ENCODE data around the gene RALGPS1. TPM values are rescaled to one million over a fixed set of nuclear protein-coding genes. Genes with fewer than 3 reads are reported as not detected.

The RALGPS1 gene
- total RNA-seq, 1 donor from 2014 or later = 21.7 TPM

DNA sequence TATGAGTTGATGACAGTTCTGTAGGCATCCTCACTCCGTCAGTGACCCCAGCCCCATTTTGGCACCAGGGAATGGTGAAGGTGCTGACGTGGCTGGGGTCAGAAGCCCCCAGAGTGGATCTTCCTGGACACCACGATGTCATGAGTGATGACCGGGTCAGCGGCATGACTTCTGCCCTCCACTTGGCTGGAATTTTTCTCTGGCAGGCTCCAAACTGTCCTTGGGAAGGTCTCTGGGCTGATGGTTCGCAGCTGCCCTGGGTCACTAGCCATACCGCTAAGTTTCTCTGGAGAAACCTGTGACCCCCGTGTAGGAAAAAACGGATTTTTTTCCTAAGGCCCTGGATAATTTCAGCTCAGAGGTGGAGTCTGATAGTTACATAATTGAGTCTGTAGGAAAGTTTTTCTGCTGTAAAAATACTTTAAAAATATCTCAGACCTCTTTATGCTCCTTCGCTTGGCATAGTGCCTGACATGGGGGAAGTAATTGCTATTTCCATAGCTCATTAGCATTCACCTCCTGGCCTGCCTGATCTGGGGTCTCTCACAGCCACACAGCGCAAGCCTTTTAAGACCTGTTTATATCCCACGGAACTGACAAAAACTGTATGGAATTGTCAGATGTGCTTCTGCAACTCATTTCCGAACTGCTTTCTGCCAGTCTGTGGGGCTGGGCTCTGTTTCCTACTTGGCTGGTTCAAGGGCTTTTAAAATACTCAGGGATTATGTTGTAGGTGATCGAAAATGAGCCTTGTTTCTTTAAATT lies 138.7 kb downstream of the RALGPS1 start:
- Mint-ChIP-seq H3K27ac (no peak overlapping the region), H3K9me3 (no peaks in the 10 kb centered on the region), H3K4me3 (no peak overlapping the region), H3K27me3 (no peaks in the 10 kb centered on the region), H3K36me3 (ENCODE audit: low read depth) (peaks cover 37% of the 10 kb centered on the region), H3K4me1 (peaks cover 13% of the 10 kb centered on the region)
- POLR2A ChIA-PET = no interaction called here
- CTCF ChIA-PET = no interaction called here
- TF ChIP-seq, protein P1, sequence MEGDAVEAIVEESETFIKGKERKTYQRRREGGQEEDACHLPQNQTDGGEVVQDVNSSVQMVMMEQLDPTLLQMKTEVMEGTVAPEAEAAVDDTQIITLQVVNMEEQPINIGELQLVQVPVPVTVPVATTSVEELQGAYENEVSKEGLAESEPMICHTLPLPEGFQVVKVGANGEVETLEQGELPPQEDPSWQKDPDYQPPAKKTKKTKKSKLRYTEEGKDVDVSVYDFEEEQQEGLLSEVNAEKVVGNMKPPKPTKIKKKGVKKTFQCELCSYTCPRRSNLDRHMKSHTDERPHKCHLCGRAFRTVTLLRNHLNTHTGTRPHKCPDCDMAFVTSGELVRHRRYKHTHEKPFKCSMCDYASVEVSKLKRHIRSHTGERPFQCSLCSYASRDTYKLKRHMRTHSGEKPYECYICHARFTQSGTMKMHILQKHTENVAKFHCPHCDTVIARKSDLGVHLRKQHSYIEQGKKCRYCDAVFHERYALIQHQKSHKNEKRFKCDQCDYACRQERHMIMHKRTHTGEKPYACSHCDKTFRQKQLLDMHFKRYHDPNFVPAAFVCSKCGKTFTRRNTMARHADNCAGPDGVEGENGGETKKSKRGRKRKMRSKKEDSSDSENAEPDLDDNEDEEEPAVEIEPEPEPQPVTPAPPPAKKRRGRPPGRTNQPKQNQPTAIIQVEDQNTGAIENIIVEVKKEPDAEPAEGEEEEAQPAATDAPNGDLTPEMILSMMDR (IDR thresholded peaks at IDR 0.05) = no peak
- DNase-seq (no peak), ATAC-seq (ENCODE audit: low read depth) (no peak)
- intact Hi-C loops (cut with micrococcal nuclease) = no loop called here

- H3K27ac Mint-ChIP-seq = no peak overlapping the region
- ATAC-seq (ENCODE audit: low read depth) (no peak), DNase-seq (no peak)
- H3K4me1 Mint-ChIP-seq = peaks cover 10% of the 10 kb centered on the region
- TF ChIP-seq, protein P1 (IDR thresholded peaks at IDR 0.05) = no peak
- no peaks in the 10 kb centered on the region for H3K9me3 Mint-ChIP-seq
- ChIA-PET POLR2A (no interaction called here), CTCF (no interaction called here)
- intact Hi-C loops (cut with micrococcal nuclease) = no loop called here
- H3K4me3 Mint-ChIP-seq = no peak overlapping the region
- no peaks in the 10 kb centered on the region for H3K27me3 Mint-ChIP-seq
- H3K36me3 Mint-ChIP-seq (ENCODE audit: low read depth) = peaks cover 44% of the 10 kb centered on the region
Observed at GRCh38 chr9:127053960-127054359, 139.4 kb downstream of the RALGPS1 start.

- Mint-ChIP-seq H3K27ac (no peak overlapping the region), H3K36me3 (ENCODE audit: low read depth) (peaks cover 43% of the 10 kb centered on the region), H3K4me1 (peaks cover 25% of the 10 kb centered on the region), H3K27me3 (no peaks in the 10 kb centered on the region), H3K9me3 (no peaks in the 10 kb centered on the region), H3K4me3 (no peak overlapping the region)
- TF ChIP-seq, protein P1 (IDR thresholded peaks at IDR 0.05) = no peak
- intact Hi-C loops (cut with micrococcal nuclease) = no loop called here
- ChIA-PET POLR2A (no interaction called here), CTCF (no interaction called here)
- ATAC-seq (ENCODE audit: low read depth) (no peak), DNase-seq (no peak)
Observed at GRCh38 chr9:127055745-127056402, 141.3 kb downstream of the RALGPS1 start.

- intact Hi-C loops (cut with micrococcal nuclease) = no loop called here
- ChIA-PET POLR2A (no interaction called here), CTCF (no interaction called here)
- no peaks in the 10 kb centered on the region for H3K27me3 Mint-ChIP-seq
- H3K36me3 Mint-ChIP-seq (ENCODE audit: low read depth) = peaks cover 47% of the 10 kb centered on the region
- no peak overlapping the region for H3K4me3 Mint-ChIP-seq
- peaks cover 25% of the 10 kb centered on the region for H3K4me1 Mint-ChIP-seq
- DNase-seq (no peak), ATAC-seq (ENCODE audit: low read depth) (no peak)
- H3K9me3 Mint-ChIP-seq = no peaks in the 10 kb centered on the region
- no peak overlapping the region for H3K27ac Mint-ChIP-seq
- TF ChIP-seq, protein P1 (IDR thresholded peaks at IDR 0.05) = no peak
Observed at GRCh38 chr9:127056446-127056845, 141.9 kb downstream of the RALGPS1 start.

GRCh38 chr9:127058011-127058644 lies 143.5 kb downstream of the RALGPS1 start:
- ATAC-seq (ENCODE audit: low read depth) (no peak), DNase-seq (no peak)
- ChIA-PET POLR2A (no interaction called here), CTCF (no interaction called here)
- Mint-ChIP-seq H3K4me3 (no peak overlapping the region), H3K27ac (no peak overlapping the region), H3K36me3 (ENCODE audit: low read depth) (peaks cover 37% of the 10 kb centered on the region), H3K9me3 (no peaks in the 10 kb centered on the region), H3K27me3 (no peaks in the 10 kb centered on the region), H3K4me1 (peaks cover 25% of the 10 kb centered on the region)
- TF ChIP-seq, protein P1 (IDR thresholded peaks at IDR 0.05) = no peak
- intact Hi-C loops (cut with micrococcal nuclease) = no loop called here
